Measurements from ENCODE around the gene CHTF18. TPM values are rescaled to one million over a fixed set of nuclear protein-coding genes. Genes with fewer than 3 reads are reported as not detected.
A peak's percentile ranks its signal among the peaks of the same experiment; 100 is the strongest.
"Not testable (repeated sequence)": the region's sequence is repeated elsewhere in the genome, so short reads cannot be mapped to it uniquely, and the experiment has no call there.

Gene CHTF18
- 10 to 100 TPM; 21.1 to 22.4 TPM for total RNA-seq
- 23.8 to 38.6 reads per million in 2 donors for total RNA-seq

DNA sequence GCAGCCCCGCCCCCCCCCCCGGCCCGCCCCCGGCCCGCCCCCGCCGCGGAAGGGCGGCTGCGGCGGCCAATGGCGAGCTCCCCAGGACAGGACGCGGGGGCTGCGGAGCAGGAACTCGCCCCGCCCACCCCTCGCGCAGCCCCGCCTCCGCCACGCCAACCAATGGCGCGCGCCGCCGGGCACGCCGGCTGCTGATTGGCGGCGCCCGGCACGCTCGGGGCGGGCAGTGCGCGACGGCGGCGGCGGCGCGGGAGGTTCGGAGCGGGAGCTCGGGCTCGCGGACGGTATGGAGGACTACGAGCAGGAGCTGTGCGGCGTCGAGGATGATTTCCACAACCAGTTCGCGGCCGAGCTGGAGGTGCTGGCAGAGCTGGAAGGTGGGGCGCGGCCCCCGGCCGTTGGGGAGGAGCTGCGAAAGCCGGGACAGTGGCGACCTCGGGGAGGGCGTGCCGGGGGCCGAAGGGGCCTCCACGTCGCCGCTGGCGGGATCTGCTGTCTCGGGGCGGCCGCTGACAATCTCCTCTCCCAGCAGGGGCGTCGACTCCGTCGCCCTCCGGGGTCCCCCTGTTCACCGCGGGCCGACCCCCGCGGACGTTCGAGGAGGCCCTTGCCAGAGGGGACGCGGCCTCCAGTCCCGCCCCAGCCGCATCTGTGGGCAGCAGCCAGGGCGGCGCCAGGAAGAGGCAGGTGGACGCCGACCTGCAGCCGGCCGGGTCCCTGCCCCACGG, at the start of gene CHTF18:
Gene CHTF18, plus strand, starts transcription at position 222 of the 728 bp plus-strand sequence. Its CDS starts 65 bp downstream, at position 287.
- peak; percentile 97 for ATAC-seq
- Mint-ChIP-seq H3K27ac (peak within 1 kb of the TSS; percentile 67), H3K4me3 (peak within 1 kb of the TSS; percentile 90), H3K4me1 (peaks cover 6% of the 10 kb centered on the region), H3K36me3 (ENCODE audit: low read depth) (no peaks in the 10 kb centered on the region), H3K27me3 (no peaks in the 10 kb centered on the region)
- peak; percentile 90 to 97 (median 96) for DNase-seq
- H3K9me3 ChIP-seq (ENCODE audit: control insufficient read depth, low read length, poor library complexity, severe bottlenecking): no peaks in the 10 kb centered on the region

DNA sequence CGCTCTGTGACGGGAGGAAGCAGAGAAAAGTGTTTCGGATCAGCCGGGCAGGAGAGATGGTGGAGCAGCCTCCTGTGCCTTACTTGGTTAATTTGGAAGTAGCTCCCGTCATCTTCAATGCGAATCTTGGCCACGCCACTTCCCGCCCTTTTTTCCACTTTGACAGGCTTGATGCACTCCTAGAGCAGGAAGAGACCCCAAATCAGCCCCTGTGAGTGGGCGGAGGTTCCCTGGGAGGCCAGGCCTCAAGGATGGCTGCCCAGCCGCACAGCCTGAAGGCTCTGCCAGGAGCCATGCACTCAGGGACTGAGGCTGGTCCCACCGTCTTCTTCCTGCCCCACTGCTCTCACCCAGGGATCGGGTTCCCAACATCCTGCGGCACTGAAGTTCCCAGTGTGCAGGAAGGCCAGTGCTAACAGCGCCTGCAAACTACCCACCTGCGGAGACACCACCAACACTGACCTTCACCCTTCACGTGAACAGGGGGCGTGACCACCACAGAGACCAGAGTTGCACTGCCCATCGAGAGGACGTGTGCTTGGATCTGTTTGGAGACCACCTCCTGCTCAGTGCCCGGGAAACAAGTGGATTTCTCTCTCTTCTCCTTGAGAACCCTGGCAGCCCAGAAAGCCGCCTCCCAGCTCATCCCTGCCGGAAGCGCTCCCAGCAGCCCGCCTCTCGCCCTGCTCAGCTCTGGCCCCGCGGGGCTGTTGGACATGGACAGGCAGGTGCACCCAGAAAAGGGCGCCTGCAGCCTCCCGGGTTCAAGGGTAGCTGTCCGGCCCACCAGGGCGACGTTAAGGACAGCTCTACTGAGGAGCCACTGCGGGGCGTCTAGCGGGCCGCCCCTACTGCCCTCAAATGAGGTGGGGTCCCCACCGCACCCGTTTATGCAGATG, 48.6 kb upstream of the CHTF18 start:
- Mint-ChIP-seq H3K4me1 (peaks cover 6% of the 10 kb centered on the region), H3K27me3 (no peaks in the 10 kb centered on the region), H3K27ac (no peak overlapping the region), H3K36me3 (ENCODE audit: low read depth) (peaks cover 4% of the 10 kb centered on the region), H3K4me3 (peak overlapping the region; percentile 83)
- H3K9me3 ChIP-seq (ENCODE audit: control insufficient read depth, low read length, poor library complexity, severe bottlenecking): no peaks in the 10 kb centered on the region
- no peak for ATAC-seq
- peak in 1 of 3 donors; percentile 11 for DNase-seq

DNA sequence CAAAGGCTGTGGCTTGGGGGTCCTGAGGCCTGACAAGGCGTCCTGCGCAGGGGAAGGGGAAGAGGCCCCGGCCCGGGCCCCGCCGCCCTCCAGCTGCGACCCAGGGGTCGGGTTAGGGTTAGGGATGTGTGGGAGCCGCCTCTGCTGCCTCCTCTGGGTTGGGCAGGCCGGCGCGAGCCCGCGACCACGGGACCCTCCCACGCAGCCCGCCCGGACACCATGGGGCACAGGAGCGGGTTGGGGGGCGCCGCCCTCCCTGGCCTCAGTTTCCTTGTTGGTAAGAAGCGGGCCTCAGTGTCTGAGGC, 48.0 kb upstream of the CHTF18 start:
- Mint-ChIP-seq H3K4me3 (peak overlapping the region; percentile 83), H3K27ac (no peak overlapping the region), H3K4me1 (peaks cover 3% of the 10 kb centered on the region), H3K27me3 (no peaks in the 10 kb centered on the region), H3K36me3 (ENCODE audit: low read depth) (peaks cover under 1% of the 10 kb centered on the region)
- DNase-seq: no peak
- ATAC-seq: peak; percentile 10
- no peaks in the 10 kb centered on the region for H3K9me3 ChIP-seq (ENCODE audit: control insufficient read depth, low read length, poor library complexity, severe bottlenecking)

DNA sequence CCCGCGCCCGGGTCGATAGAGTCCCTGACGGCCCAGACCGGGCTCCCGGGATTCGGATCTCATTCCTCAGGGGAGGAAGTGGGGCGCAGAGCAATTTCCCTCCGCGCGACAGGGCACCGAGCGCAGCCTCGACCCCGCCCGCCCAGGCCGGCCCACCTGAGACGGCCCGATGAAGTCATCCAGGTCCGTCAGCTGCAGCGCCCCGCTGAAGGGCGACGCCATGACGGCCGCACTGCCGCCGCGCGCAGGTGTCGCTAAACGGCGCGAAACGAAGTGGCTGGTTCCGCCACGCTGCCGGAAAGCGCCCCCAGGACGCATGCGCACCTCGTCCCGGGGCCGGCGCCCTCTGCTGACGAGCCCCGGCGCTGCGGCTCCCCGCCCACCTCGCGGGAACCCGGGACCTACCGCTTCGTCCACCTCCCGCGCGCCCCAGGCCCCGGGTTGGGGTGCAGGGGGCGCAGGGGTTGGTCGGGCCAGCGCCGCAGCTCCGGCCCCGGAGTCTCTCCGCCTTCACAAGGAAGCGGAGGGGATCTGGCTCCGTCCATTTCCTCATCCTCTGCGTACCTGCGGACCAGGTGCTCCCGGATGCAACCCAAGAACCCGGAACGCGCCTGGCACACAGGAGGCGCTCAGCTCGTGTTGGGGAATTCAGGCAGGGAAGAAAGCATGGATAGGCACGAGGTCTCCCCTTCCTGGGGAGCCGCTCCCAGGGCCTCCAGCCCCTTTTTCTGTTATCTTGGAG, 47.5 kb upstream of the CHTF18 start, which contains the start of gene CIAO3:
Gene CIAO3, minus strand, starts transcription at position 234 of the 742 bp plus-strand sequence. Its CDS starts 12 bp downstream, at position 222.
- H3K27ac Mint-ChIP-seq: peak within 1 kb of the TSS; percentile 56
- H3K4me1 Mint-ChIP-seq: peaks cover 2% of the 10 kb centered on the region
- H3K36me3 Mint-ChIP-seq (ENCODE audit: low read depth): no peaks in the 10 kb centered on the region
- no peaks in the 10 kb centered on the region for H3K27me3 Mint-ChIP-seq
- peak within 1 kb of the TSS; percentile 83 for H3K4me3 Mint-ChIP-seq
- DNase-seq: peak; percentile 88 to 94 (median 89)
- no peaks in the 10 kb centered on the region for H3K9me3 ChIP-seq (ENCODE audit: control insufficient read depth, low read length, poor library complexity, severe bottlenecking)
- peak; percentile 90 for ATAC-seq

DNA sequence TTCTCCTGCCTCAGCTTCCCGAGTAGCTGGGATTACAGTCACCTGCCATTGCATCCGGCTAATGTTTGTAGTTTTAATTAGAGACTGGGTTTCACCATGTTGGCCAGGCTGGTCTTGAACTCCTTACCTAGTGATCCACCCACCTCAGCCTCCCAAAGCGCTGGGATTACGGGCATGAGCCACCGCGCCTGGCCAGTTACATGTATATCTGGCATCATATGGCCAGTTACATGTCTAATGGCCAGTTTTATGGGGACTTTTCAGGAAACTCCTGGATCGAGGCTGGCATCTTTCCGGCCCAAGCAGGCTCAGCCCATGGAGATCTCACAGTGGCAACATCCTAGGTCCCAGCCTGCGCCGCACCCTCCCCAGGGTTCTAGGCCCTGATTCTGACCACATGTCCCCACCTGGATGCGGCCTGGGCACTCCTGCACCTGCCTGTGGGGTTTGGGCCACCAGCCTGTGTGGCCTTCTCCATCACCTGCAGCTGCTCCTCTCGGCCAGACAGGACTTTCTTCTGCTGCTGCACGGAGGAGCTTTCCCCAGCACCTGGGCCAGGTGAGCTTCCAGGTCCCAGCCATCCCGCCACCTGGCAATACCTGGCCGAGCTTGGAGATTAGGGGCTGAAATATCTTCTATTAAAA, 46.3 kb upstream of the CHTF18 start:
- no peaks in the 10 kb centered on the region for H3K9me3 ChIP-seq (ENCODE audit: control insufficient read depth, low read length, poor library complexity, severe bottlenecking)
- ATAC-seq (no peak), DNase-seq (no peak)
- Mint-ChIP-seq H3K4me1 (peaks cover 2% of the 10 kb centered on the region), H3K27ac (peak overlapping the region; percentile 56), H3K36me3 (ENCODE audit: low read depth) (no peaks in the 10 kb centered on the region), H3K27me3 (no peaks in the 10 kb centered on the region), H3K4me3 (peak overlapping the region; percentile 83)

- not testable (repeated sequence) for H3K4me3 Mint-ChIP-seq; DNase-seq; H3K27me3 Mint-ChIP-seq; H3K27ac Mint-ChIP-seq; H3K9me3 ChIP-seq (ENCODE audit: control insufficient read depth, low read length, poor library complexity, severe bottlenecking); H3K4me1 Mint-ChIP-seq; ATAC-seq; H3K36me3 Mint-ChIP-seq (ENCODE audit: low read depth)
These were observed 45.5 kb upstream of the CHTF18 start for GRCh38 chr16:742894-743293.

DNA sequence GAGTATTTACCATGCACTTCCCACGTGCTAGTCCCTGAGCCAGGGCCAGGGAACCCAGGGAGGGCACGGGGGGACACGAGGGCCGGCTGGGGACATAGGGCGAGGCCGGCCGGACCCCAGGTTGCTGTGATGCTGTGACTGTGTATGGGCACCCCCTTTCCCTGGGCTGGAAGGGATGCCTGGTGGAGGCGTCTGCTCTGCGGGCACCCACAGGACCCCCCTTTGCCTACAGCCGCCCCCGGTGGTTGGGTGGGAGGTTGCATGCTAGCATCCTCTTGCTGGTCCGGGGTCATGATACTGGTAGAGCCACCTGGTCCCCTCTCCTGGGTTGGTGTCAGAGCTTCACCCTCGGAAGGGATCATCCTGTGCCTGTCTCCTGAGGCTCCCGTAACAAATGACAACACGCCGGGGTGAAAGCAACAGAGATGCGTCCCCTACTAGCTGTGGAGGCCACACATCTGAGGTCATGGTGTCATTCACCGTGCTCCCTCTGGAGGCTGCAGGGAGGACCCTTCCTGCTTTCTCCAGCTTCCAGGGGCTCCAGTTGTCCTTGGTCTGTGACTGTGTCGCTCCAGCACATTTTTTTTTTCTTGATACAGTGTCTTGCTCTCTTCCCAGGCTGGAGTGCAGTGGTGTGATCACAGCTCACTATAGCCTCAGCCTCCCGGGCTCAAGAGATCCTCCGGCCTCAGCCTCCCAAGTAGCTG, 44.5 kb upstream of the CHTF18 start:
- DNase-seq (peak in 1 of 3 donors; percentile 9), ATAC-seq (no peak)
- H3K9me3 ChIP-seq (ENCODE audit: control insufficient read depth, low read length, poor library complexity, severe bottlenecking): no peaks in the 10 kb centered on the region
- H3K36me3 Mint-ChIP-seq (ENCODE audit: low read depth): no peaks in the 10 kb centered on the region
- peaks cover 2% of the 10 kb centered on the region for H3K4me1 Mint-ChIP-seq
- no peak overlapping the region for H3K4me3 Mint-ChIP-seq
- no peaks in the 10 kb centered on the region for H3K27me3 Mint-ChIP-seq
- H3K27ac Mint-ChIP-seq: no peak overlapping the region

- Mint-ChIP-seq H3K36me3 (ENCODE audit: low read depth) (no peaks in the 10 kb centered on the region), H3K27me3 (no peaks in the 10 kb centered on the region), H3K27ac (no peak overlapping the region), H3K4me1 (no peaks in the 10 kb centered on the region), H3K4me3 (no peak overlapping the region)
- H3K9me3 ChIP-seq (ENCODE audit: control insufficient read depth, low read length, poor library complexity, severe bottlenecking): no peaks in the 10 kb centered on the region
- ATAC-seq: no peak
- DNase-seq: no peak
These were observed 42.7 kb upstream of the CHTF18 start for GRCh38 chr16:745739-746138.

GRCh38 chr16:746637-747036, 41.8 kb upstream of the CHTF18 start:
- no peak overlapping the region for H3K27ac Mint-ChIP-seq
- no peaks in the 10 kb centered on the region for H3K9me3 ChIP-seq (ENCODE audit: control insufficient read depth, low read length, poor library complexity, severe bottlenecking)
- H3K4me1 Mint-ChIP-seq: no peaks in the 10 kb centered on the region
- ATAC-seq: no peak
- no peak overlapping the region for H3K4me3 Mint-ChIP-seq
- H3K36me3 Mint-ChIP-seq (ENCODE audit: low read depth): no peaks in the 10 kb centered on the region
- no peak for DNase-seq
- H3K27me3 Mint-ChIP-seq: no peaks in the 10 kb centered on the region

DNA sequence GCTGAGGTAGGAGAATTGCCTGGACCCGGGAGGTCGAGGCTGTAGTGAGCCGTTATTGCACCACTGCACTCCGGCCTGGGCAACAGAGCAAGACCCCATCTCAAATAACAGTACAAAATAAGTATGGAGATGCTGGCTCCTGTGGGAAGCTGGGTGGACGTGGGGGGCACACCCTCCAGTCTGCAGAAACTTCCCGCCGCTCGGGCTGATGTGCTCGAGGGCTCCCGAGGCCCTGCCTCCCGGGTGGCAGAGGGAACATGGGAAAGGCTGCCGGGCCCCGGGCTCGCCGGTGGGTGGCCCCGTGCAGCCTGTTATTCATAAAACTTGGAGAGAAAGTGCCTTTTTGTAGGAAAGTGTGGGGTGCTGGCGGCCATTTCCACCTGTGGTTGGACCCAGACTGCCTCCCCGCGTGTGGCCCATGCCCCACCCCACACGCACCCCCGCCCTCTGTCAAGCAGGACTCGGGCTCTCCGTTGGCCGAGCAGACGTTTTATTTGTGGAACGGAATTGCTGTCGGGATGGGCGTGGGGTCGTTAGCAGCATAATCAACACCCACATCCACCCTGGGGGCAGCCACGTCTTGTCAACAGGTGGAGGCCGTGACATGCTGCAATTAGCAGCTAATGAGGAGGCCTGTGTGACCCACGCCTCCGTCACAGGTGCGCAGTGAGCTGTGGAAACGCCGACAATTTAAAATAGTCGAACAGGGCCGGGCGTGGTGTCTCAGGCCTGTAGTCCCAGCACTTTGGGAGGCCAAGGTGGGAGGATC, 40.3 kb upstream of the CHTF18 start:
- H3K4me1 Mint-ChIP-seq: no peaks in the 10 kb centered on the region
- H3K27me3 Mint-ChIP-seq: no peaks in the 10 kb centered on the region
- DNase-seq: no peak
- H3K36me3 Mint-ChIP-seq (ENCODE audit: low read depth): no peaks in the 10 kb centered on the region
- no peaks in the 10 kb centered on the region for H3K9me3 ChIP-seq (ENCODE audit: control insufficient read depth, low read length, poor library complexity, severe bottlenecking)
- H3K27ac Mint-ChIP-seq: no peak overlapping the region
- no peak overlapping the region for H3K4me3 Mint-ChIP-seq
- no peak for ATAC-seq

DNA sequence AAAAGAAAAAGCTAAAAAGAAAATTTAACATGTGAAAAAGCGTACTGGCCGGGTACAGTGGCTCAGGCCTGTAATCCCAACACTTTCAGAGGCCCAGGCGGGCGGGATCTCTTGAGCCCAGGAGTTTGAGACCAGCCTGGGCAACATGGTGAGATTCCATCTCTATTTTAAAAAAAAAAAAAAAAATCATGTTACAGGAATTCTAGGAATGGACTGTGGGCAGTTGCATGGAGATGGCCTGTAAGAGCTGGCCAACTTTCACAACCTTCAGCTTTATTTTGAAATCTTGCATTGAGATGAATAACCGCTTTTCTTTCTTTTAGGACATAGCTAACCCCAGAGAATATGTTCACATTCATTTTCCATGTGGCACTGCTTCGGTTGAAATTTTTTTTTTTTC, 39.4 kb upstream of the CHTF18 start:
- Mint-ChIP-seq H3K36me3 (ENCODE audit: low read depth) (no peaks in the 10 kb centered on the region), H3K4me3 (no peak overlapping the region), H3K4me1 (no peaks in the 10 kb centered on the region), H3K27me3 (no peaks in the 10 kb centered on the region), H3K27ac (no peak overlapping the region)
- DNase-seq (no peak), ATAC-seq (no peak)
- H3K9me3 ChIP-seq (ENCODE audit: control insufficient read depth, low read length, poor library complexity, severe bottlenecking): no peaks in the 10 kb centered on the region

GRCh38 chr16:750485-750884, 37.9 kb upstream of the CHTF18 start:
- H3K4me1 Mint-ChIP-seq: peaks cover 4% of the 10 kb centered on the region
- DNase-seq (no peak), ATAC-seq (no peak)
- H3K4me3 Mint-ChIP-seq: no peak overlapping the region
- no peak overlapping the region for H3K27ac Mint-ChIP-seq
- H3K9me3 ChIP-seq (ENCODE audit: control insufficient read depth, low read length, poor library complexity, severe bottlenecking): no peaks in the 10 kb centered on the region
- H3K27me3 Mint-ChIP-seq: no peaks in the 10 kb centered on the region
- no peaks in the 10 kb centered on the region for H3K36me3 Mint-ChIP-seq (ENCODE audit: low read depth)

Data from T-helper 17 cell (primary cell).